ENCODE measurements around the gene NKAIN2.
"Not testable (repeated sequence)": the region's sequence is repeated elsewhere in the genome, so short reads cannot be mapped to it uniquely, and the experiment has no call there.

NKAIN2 gene

GRCh38 chr6:124008000-124008987 lies 204.6 kb downstream of the NKAIN2 start:
- no peak for DNase-seq
- in situ Hi-C loops (cut with MboI; ENCODE audit: low pct_unique_long_range_greater_than_20kb, low sequenced_read_pairs), result no loop called here

DNA sequence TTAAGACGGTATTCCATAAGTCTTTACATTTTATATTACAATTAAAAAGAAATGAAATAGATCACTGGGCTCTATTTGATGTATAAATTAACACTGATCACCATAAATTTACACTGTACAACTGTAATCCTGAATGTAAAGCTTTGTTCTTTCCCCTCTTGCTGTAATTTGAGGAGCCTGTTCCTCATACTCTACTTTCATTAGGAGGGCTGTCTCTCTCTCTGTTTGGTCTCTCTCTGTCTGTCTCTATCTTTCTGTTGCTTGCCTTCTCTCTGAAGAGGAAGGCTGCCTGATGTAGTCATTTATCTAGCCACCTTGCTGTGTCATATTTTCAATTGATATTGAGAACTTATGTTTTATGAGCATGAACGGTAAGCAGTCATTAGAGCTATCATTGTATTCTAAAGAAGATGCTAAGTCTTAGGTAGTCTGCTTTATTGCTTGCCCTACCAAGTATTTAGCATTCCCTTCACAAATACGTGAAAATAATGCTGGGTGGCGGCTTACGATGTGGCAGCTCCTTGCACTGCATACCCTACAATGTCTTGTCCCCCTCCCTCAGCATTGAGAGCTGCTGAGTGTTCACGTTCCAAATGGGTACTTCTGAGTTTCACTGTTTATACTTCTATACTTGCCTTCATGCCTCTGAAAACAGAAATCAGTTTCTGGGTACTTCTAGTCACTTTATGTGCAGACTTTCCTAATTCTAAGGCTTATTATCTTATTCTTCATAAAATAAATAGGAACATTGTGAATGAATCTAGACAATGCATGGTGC lies 205.5 kb downstream of the NKAIN2 start:
- in situ Hi-C loops (cut with MboI; ENCODE audit: low pct_unique_long_range_greater_than_20kb, low sequenced_read_pairs), result no loop called here
- no peak for DNase-seq

- no peak for DNase-seq
- in situ Hi-C loops (cut with MboI; ENCODE audit: low pct_unique_long_range_greater_than_20kb, low sequenced_read_pairs), result no loop called here
Measured at GRCh38 chr6:124010574-124010973, 206.9 kb downstream of the NKAIN2 start.

GRCh38 chr6:124011180-124011579 lies 207.5 kb downstream of the NKAIN2 start:
- in situ Hi-C loops (cut with MboI; ENCODE audit: low pct_unique_long_range_greater_than_20kb, low sequenced_read_pairs), result no loop called here
- DNase-seq, result no peak

DNA sequence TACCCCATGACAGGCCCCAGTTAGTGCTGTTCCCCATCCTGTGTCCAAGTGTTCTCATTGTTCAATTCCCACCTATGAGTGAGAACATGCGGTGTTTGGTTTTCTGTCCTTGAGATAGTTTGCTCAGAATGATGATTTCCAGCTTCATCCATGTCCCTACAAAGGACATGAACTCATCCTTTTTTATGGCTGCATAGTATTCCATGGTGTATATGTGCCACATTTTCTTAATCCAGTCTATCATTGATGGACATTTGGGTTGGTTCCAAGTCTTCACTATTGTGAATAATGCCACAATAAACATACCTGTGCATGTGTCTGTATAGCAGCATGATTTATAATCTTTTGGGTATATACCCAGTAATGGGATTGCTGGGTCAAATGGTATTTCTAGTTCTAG lies 218.4 kb downstream of the NKAIN2 start:
- DNase-seq; in situ Hi-C loops (cut with MboI; ENCODE audit: low pct_unique_long_range_greater_than_20kb, low sequenced_read_pairs): not testable (repeated sequence)

DNA sequence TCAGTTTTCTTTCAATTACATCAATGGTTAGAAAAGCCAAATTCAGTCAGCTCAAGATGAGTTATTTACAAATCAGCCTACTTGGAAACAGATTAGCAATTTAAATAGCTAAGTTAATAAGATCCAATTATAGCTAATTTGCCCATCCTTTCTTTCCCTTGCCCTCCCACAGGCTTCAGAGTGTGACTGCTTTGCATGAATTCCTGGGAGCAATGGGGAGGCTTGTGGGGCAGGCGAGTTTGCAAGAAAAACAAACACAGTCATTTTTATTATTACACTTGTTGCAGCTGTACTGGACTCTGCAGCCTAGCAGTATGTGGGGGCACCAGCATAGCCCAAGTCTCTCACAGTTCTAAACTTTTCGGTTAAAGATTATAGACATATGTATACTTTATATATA lies 219.0 kb downstream of the NKAIN2 start:
- DNase-seq, result no peak
- in situ Hi-C loops (cut with MboI; ENCODE audit: low pct_unique_long_range_greater_than_20kb, low sequenced_read_pairs), result no loop called here

- in situ Hi-C loops (cut with MboI; ENCODE audit: low pct_unique_long_range_greater_than_20kb, low sequenced_read_pairs), result no loop called here
- no peak for DNase-seq
Measured at GRCh38 chr6:124026694-124027093, 223.0 kb downstream of the NKAIN2 start.

DNA sequence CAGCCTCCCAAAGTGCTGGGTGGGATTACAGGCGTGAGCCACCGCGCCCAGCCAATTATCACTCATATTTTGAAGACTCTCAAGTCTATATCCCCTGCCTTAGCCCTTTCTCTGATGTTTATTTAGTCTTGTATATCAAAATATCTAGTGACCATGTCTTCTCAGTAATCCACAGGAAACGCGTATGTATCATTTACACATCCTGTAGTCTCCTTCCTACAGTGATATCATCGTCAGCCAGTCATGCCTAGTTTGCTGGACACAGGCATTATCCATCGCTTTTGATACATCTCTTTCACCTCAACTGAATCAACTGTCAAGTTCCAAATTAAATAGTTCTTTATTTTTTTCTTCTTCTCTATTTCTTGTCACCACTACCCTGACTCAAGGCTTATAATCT lies 223.7 kb downstream of the NKAIN2 start:
- in situ Hi-C loops (cut with MboI; ENCODE audit: low pct_unique_long_range_greater_than_20kb, low sequenced_read_pairs), result no loop called here
- DNase-seq, result no peak

DNA sequence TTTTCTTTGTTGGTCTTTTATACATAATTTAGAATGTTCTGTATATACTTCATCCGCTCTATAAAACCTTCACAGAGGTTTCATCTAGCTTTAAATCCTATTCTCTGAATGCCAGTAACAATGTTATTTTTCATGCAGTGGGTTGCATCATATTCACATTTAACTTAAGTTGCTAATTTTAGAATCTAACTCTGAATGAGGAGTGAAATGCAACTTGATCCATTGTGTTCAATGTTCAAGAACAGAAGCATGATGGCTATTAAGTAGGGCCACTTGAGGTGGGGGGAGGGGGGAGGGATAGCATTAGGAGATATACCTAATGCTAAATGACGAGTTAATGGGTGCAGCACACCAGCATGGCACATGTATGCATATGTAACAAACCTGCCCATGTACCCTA lies 224.5 kb downstream of the NKAIN2 start:
- no peak for DNase-seq
- in situ Hi-C loops (cut with MboI; ENCODE audit: low pct_unique_long_range_greater_than_20kb, low sequenced_read_pairs), result no loop called here

- in situ Hi-C loops (cut with MboI; ENCODE audit: low pct_unique_long_range_greater_than_20kb, low sequenced_read_pairs), result no loop called here
- DNase-seq, result no peak
Measured at GRCh38 chr6:124029567-124029966, 225.9 kb downstream of the NKAIN2 start.

GRCh38 chr6:124033501-124033900 lies 229.8 kb downstream of the NKAIN2 start:
- in situ Hi-C loops (cut with MboI; ENCODE audit: low pct_unique_long_range_greater_than_20kb, low sequenced_read_pairs), result no loop called here
- no peak for DNase-seq

GRCh38 chr6:124036384-124036783 lies 232.7 kb downstream of the NKAIN2 start:
- in situ Hi-C loops (cut with MboI; ENCODE audit: low pct_unique_long_range_greater_than_20kb, low sequenced_read_pairs), result no loop called here
- DNase-seq, result no peak

GRCh38 chr6:124040655-124041054 lies 237.0 kb downstream of the NKAIN2 start:
- DNase-seq, result no peak
- in situ Hi-C loops (cut with MboI; ENCODE audit: low pct_unique_long_range_greater_than_20kb, low sequenced_read_pairs), result no loop called here

- no peak for DNase-seq
- in situ Hi-C loops (cut with MboI; ENCODE audit: low pct_unique_long_range_greater_than_20kb, low sequenced_read_pairs), result no loop called here
Measured at GRCh38 chr6:124052120-124052519, 248.5 kb downstream of the NKAIN2 start.

- in situ Hi-C loops (cut with MboI; ENCODE audit: low pct_unique_long_range_greater_than_20kb, low sequenced_read_pairs), result no loop called here
- no peak for DNase-seq
Measured at GRCh38 chr6:124053315-124053714, 249.7 kb downstream of the NKAIN2 start.

- no peak for DNase-seq
- in situ Hi-C loops (cut with MboI; ENCODE audit: low pct_unique_long_range_greater_than_20kb, low sequenced_read_pairs), result no loop called here
Measured at GRCh38 chr6:124054034-124054433, 250.4 kb downstream of the NKAIN2 start.

- no peak for DNase-seq
- in situ Hi-C loops (cut with MboI; ENCODE audit: low pct_unique_long_range_greater_than_20kb, low sequenced_read_pairs), result no loop called here
Measured at GRCh38 chr6:124055395-124055794, 251.7 kb downstream of the NKAIN2 start.

GRCh38 chr6:124055963-124056362 lies 252.3 kb downstream of the NKAIN2 start:
- in situ Hi-C loops (cut with MboI; ENCODE audit: low pct_unique_long_range_greater_than_20kb, low sequenced_read_pairs), result no loop called here
- DNase-seq, result no peak

- no peak for DNase-seq
- in situ Hi-C loops (cut with MboI; ENCODE audit: low pct_unique_long_range_greater_than_20kb, low sequenced_read_pairs), result no loop called here
Measured at GRCh38 chr6:124056407-124057334, 253.0 kb downstream of the NKAIN2 start.
